Right lobe of liver (tissue), 4 donors: ENCODE measurements around the gene CSNK1D.

Source experiments
- POLR2A ChIP-seq: fragments of 450-650 bp; IDR thresholded peaks from one replicate; pipeline ENCODE4 v1.6.1; 2017; ENCODE audit warnings: antibody characterized with exemption, mild to moderate bottlenecking
- TF ChIP-seq, protein P1 (sequence below), 4 donors: fragments of 200-600 bp in 3 of 4; fragments of 450-650 bp in 1 of 4; IDR thresholded peaks; one replicate each; pipeline versions ENCODE4 v1.5.1 to v1.8.0; 2016 to 2022; ENCODE audit warnings: antibody characterized with exemption in 4 of 4, mild to moderate bottlenecking in 2 of 4
- donor health status: DM: no; HTN: no; CAD: no.
- donor health status: DM: no; HTN: no; CAD: no.
- donor health status: DM: no; HTN: yes; CAD: no.

- TF ChIP-seq, protein P1, sequence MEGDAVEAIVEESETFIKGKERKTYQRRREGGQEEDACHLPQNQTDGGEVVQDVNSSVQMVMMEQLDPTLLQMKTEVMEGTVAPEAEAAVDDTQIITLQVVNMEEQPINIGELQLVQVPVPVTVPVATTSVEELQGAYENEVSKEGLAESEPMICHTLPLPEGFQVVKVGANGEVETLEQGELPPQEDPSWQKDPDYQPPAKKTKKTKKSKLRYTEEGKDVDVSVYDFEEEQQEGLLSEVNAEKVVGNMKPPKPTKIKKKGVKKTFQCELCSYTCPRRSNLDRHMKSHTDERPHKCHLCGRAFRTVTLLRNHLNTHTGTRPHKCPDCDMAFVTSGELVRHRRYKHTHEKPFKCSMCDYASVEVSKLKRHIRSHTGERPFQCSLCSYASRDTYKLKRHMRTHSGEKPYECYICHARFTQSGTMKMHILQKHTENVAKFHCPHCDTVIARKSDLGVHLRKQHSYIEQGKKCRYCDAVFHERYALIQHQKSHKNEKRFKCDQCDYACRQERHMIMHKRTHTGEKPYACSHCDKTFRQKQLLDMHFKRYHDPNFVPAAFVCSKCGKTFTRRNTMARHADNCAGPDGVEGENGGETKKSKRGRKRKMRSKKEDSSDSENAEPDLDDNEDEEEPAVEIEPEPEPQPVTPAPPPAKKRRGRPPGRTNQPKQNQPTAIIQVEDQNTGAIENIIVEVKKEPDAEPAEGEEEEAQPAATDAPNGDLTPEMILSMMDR (IDR thresholded peaks at IDR 0.05), result no peak
- TF ChIP-seq POLR2A, result no peak
Observed at GRCh38 chr17:82298538-82299421, 25.3 kb upstream of the CSNK1D start.
